IPS-15b (cell line): ENCODE data around the gene NEU4.

Experiments used
- H3K27me3 ChIP-seq: one replicate; pipeline ENCODE4 v1.6.1; 2013; ENCODE audit warnings: low read length; ENCODE audit not compliant: control insufficient read depth, insufficient read depth
- H3K36me3 ChIP-seq: one replicate; pipeline ENCODE4 v1.6.1; 2013; ENCODE audit warnings: low read length; ENCODE audit not compliant: control insufficient read depth, insufficient read depth
- H3K4me1 ChIP-seq: one replicate; pipeline ENCODE4 v1.6.1; 2013; ENCODE audit warnings: mild to moderate bottlenecking, low read length; ENCODE audit not compliant: control insufficient read depth, insufficient read depth
- H3K4me3 ChIP-seq: one replicate; pipeline ENCODE4 v1.5.1; 2013; ENCODE audit warnings: low read depth, low read length
- H3K9ac ChIP-seq: one replicate; pipeline ENCODE4 v1.6.1; 2013; ENCODE audit warnings: low read depth, mild to moderate bottlenecking, low read length
- H3K9me3 ChIP-seq: one replicate; pipeline ENCODE4 v1.6.1; 2013; ENCODE audit warnings: mild to moderate bottlenecking, low read length; ENCODE audit not compliant: control insufficient read depth, insufficient read depth

The NEU4 gene

GRCh38 chr2:241857572-241858121, 48.7 kb downstream of the NEU4 start:
- H3K9ac ChIP-seq = no peak overlapping the region
- peaks cover 3% of the 10 kb centered on the region for H3K4me1 ChIP-seq
- H3K27me3 ChIP-seq = no peaks in the 10 kb centered on the region
- H3K36me3 ChIP-seq = no peaks in the 10 kb centered on the region
- no peak overlapping the region for H3K4me3 ChIP-seq
- no peaks in the 10 kb centered on the region for H3K9me3 ChIP-seq

- Histone ChIP-seq H3K9me3 (no peaks in the 10 kb centered on the region), H3K4me3 (no peak within 1 kb of the TSS), H3K4me1 (peaks cover 3% of the 10 kb centered on the region), H3K27me3 (no peaks in the 10 kb centered on the region), H3K36me3 (no peaks in the 10 kb centered on the region), H3K9ac (no peak within 1 kb of the TSS)
Observed at GRCh38 chr2:241858206-241859016, 49.4 kb downstream of the NEU4 start, which contains the start of gene PDCD1. PDCD1 (minus strand) TSS chr2:241858894; CDS start chr2:241858838, 56 bp downstream.

- Histone ChIP-seq H3K4me3 (no peak overlapping the region), H3K27me3 (no peaks in the 10 kb centered on the region), H3K36me3 (no peaks in the 10 kb centered on the region), H3K9ac (no peak overlapping the region), H3K9me3 (no peaks in the 10 kb centered on the region), H3K4me1 (peaks cover 3% of the 10 kb centered on the region)
Observed at GRCh38 chr2:241859017-241859435, 50.0 kb downstream of the NEU4 start.

GRCh38 chr2:241859436-241860183, 50.6 kb downstream of the NEU4 start:
- Histone ChIP-seq H3K27me3 (no peaks in the 10 kb centered on the region), H3K4me1 (peaks cover 3% of the 10 kb centered on the region), H3K4me3 (no peak overlapping the region), H3K36me3 (no peaks in the 10 kb centered on the region), H3K9me3 (no peaks in the 10 kb centered on the region), H3K9ac (no peak overlapping the region)

GRCh38 chr2:241860184-241861078, 51.4 kb downstream of the NEU4 start:
- H3K36me3 ChIP-seq = no peaks in the 10 kb centered on the region
- no peak overlapping the region for H3K4me3 ChIP-seq
- peaks cover under 1% of the 10 kb centered on the region for H3K27me3 ChIP-seq
- peaks cover 3% of the 10 kb centered on the region for H3K4me1 ChIP-seq
- H3K9me3 ChIP-seq = no peaks in the 10 kb centered on the region
- no peak overlapping the region for H3K9ac ChIP-seq

GRCh38 chr2:241861264-241861663, 52.3 kb downstream of the NEU4 start:
- Histone ChIP-seq H3K9ac (no peak overlapping the region), H3K9me3 (no peaks in the 10 kb centered on the region)

GRCh38 chr2:241862093-241862492, 53.1 kb downstream of the NEU4 start:
- H3K4me1 ChIP-seq = peaks cover 3% of the 10 kb centered on the region
- H3K27me3 ChIP-seq = peaks cover 5% of the 10 kb centered on the region
- H3K4me3 ChIP-seq = no peak overlapping the region
- H3K36me3 ChIP-seq = no peaks in the 10 kb centered on the region
- no peaks in the 10 kb centered on the region for H3K9me3 ChIP-seq
- H3K9ac ChIP-seq = no peak overlapping the region

More at GRCh38 chr2:241861264-241861663, 52.3 kb downstream of the NEU4 start:
- peaks cover 3% of the 10 kb centered on the region for H3K4me1 ChIP-seq
- peaks cover 5% of the 10 kb centered on the region for H3K27me3 ChIP-seq
- H3K4me3 ChIP-seq = no peak overlapping the region
- H3K36me3 ChIP-seq = no peaks in the 10 kb centered on the region

GRCh38 chr2:241862775-241863535, 54.0 kb downstream of the NEU4 start:
- peaks cover 5% of the 10 kb centered on the region for H3K27me3 ChIP-seq
- H3K4me1 ChIP-seq = peaks cover 3% of the 10 kb centered on the region
- H3K9me3 ChIP-seq = no peaks in the 10 kb centered on the region
- no peaks in the 10 kb centered on the region for H3K36me3 ChIP-seq
- H3K9ac ChIP-seq = no peak overlapping the region
- H3K4me3 ChIP-seq = no peak overlapping the region

GRCh38 chr2:241863536-241863954, 54.6 kb downstream of the NEU4 start:
- H3K36me3 ChIP-seq = no peaks in the 10 kb centered on the region
- no peaks in the 10 kb centered on the region for H3K9me3 ChIP-seq
- peaks cover 5% of the 10 kb centered on the region for H3K27me3 ChIP-seq
- H3K9ac ChIP-seq = no peak overlapping the region
- H3K4me1 ChIP-seq = peaks cover 3% of the 10 kb centered on the region
- no peak overlapping the region for H3K4me3 ChIP-seq

- H3K27me3 ChIP-seq = peaks cover 5% of the 10 kb centered on the region
- peaks cover 3% of the 10 kb centered on the region for H3K4me1 ChIP-seq
- H3K4me3 ChIP-seq = no peak overlapping the region
- H3K9me3 ChIP-seq = no peaks in the 10 kb centered on the region
- no peak overlapping the region for H3K9ac ChIP-seq
- no peaks in the 10 kb centered on the region for H3K36me3 ChIP-seq
Observed at GRCh38 chr2:241864168-241864849, 55.3 kb downstream of the NEU4 start.
